HG03039 (cell line): ENCODE measurements around the gene ARHGAP8.

Experiments used
- ATAC-seq: cut with Tn5 transposase; IDR thresholded peaks from one replicate; pipeline ENCODE4 v1.9.1; 2021; ENCODE audit warnings: mild to moderate bottlenecking, moderate library complexity; ENCODE audit not compliant: unreplicated experiment

ARHGAP8 gene

GRCh38 chr22:44823806-44824205 is 71.4 kb downstream of the ARHGAP8 start:
- no peak for ATAC-seq

- ATAC-seq = no peak
Measured at GRCh38 chr22:44824271-44824670, 71.9 kb downstream of the ARHGAP8 start.

GRCh38 chr22:44825310-44826150 is 73.2 kb downstream of the ARHGAP8 start:
- ATAC-seq = no peak

DNA sequence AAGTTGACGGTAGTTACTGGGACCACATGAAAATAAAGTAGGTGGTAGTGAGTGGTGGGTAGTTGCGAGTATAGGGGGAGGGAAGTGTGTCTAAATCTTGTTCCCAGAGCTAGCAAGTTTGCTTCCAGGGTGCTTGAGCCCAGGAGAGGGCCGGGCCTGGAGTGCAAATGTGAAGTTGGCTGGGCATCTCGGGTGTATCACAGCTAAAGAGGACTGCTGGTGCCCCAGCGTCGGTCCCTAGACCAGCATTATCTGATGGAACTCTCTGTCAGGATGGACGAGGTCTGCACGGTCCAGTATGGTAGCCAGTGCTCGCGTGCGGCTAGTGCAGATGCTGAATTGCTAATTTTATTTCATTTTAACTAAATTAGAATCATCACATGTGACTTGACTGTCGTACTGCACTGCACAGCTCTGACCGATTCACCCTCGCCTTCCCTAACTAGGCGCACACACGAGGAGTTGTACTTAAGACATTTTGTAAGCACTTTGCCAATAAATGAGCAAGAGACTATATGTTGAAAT is 75.4 kb downstream of the ARHGAP8 start:
- no peak for ATAC-seq

DNA sequence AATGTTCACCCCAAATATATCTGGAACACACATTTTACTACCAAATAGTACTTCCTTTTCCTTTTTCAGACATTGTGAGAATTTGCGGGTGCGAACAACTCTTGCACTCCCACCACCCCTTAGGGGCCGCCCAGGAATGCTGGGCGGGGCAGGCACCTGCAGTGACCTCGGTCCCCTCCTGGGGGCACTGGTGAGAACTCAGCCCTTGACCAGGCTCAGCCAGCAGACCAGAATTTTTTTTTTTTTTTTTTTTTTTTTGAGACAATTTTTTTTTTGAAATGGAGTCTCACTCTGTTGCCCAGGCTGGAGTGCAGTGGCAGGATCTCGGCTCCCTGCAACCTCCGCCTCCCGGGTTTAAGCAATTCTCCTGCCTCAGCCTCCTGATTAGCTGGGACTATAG is 75.8 kb downstream of the ARHGAP8 start:
- ATAC-seq = no peak

GRCh38 chr22:44831885-44832284 is 79.5 kb downstream of the ARHGAP8 start:
- ATAC-seq = no peak

DNA sequence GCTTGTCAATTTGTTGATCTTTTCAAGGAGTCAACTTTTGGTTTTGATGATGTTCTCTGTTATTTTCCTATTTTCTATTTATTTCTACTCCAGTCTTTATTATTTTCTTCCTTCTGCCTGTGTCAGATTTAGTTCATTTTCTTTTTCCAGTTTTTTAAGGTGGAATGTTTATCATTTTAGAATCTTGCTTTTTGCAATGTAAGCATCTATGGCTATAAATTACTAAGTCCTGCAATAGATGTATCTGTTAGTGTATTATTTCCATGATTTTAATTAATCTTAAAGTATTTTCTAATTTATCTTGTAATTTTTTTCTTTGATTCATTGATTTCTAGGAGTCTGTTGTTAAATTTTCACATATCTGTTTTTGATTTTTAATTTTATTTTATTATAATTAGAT is 81.7 kb downstream of the ARHGAP8 start:
- ATAC-seq = no peak

GRCh38 chr22:44837481-44837880 is 85.1 kb downstream of the ARHGAP8 start:
- ATAC-seq = no peak

DNA sequence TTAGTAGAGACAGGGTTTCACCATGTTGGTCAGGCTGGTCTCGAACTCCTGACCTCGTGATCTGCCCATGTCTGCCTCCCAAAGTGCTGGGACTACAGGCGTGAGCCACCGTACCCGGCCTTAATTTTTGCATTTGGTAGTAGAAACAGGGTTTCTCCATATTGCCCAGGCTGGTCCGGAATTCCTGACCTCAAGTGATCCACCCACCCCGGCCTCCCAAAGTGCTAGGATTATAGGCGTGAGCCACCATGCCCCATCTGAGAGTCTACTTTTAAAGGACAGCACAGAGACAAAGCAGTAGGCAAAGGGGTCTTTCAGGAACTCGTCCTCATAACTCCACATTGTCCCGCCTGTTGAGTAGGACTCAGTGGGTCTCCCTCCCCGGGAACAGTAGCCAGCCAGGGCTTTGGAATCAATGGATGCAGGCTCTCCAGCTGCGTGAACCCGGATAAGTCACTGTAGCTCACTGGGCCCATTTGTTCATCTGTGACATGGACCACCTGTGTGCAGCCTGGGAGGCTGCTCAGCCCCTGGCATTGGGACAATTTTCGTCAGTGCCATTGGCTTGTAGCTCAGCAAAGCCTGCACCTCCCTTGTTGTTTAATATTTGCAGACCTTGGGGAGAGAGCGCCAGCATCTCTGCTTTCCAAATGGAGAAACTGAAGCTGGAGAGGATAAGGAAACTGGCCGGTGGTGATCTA is 86.1 kb downstream of the ARHGAP8 start:
- ATAC-seq = no peak

DNA sequence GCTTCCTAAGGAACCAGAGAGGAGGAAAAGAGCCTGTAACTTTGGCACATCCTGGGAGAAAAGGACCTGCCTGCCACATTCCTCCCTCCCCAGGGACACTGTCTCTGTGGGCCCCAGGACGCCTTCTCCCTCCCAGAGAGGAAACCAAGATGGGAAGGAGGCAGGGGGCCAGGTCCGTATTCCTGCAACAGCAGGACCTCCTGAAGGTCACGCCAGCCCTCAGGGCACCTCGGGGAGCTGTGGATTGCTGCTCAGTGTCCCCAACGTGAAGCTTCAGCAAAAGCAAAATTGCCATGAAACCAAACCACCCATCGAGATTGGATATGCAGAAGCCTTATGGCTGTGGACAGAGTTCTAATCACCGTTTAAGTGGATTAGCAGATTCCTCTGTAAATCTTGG is 86.7 kb downstream of the ARHGAP8 start:
- ATAC-seq = no peak

- ATAC-seq = no peak
Measured at GRCh38 chr22:44839721-44840120, 87.3 kb downstream of the ARHGAP8 start.

- ATAC-seq = no peak
Measured at GRCh38 chr22:44840611-44841322, 88.4 kb downstream of the ARHGAP8 start.

- no peak for ATAC-seq
Measured at GRCh38 chr22:44842417-44842816, 90.0 kb downstream of the ARHGAP8 start.

GRCh38 chr22:44845191-44845590 is 92.8 kb downstream of the ARHGAP8 start:
- ATAC-seq = no peak

DNA sequence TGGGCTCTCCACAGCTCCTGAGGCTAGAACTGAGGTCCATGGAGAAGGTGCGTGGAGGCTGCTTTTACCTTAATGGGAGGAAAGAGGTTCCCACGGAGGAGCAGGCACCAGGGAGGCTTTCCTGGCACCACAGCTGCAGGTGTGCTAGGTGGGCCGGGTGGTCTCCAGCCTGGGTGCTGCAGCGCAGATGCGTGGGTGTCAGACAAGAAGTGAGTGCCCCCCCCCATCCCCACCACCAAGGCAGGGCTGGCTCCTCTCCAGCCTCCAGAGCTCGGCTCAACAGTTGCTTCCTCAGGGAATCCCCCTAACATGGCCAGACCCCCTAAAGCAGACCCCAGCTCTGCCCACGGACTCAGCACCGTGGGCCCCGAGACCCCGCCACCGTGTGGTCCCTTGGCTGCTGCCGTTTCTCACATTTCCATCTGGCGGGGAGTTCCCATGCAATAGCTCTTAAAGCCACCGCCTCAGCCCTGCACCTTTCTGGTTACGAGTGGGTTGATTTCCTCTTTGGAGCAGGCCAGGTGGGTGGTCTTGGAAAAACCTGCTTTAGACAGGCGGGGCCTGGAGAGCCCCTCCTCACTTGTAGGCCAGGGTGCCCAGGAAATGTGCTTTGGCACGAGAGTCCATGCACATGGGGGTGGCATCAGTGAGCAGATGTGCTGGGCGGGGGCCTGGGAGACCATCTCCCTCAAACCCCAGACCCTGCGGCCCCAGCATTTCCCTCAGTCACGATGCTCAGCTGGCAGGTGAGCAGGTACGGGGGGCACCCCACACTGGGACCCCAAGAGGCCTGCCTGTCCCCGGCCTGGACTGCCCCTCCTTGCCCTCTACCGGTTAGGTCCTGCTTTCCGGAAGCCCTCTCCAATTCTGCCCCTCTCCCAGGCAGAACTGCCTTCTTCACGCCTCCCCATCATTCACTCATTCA is 93.7 kb downstream of the ARHGAP8 start:
- ATAC-seq = no peak

GRCh38 chr22:44846726-44847275 is 94.4 kb downstream of the ARHGAP8 start:
- ATAC-seq = no peak

GRCh38 chr22:44847380-44847779 is 95.0 kb downstream of the ARHGAP8 start:
- no peak for ATAC-seq

GRCh38 chr22:44847892-44848291 is 95.5 kb downstream of the ARHGAP8 start:
- ATAC-seq = no peak

DNA sequence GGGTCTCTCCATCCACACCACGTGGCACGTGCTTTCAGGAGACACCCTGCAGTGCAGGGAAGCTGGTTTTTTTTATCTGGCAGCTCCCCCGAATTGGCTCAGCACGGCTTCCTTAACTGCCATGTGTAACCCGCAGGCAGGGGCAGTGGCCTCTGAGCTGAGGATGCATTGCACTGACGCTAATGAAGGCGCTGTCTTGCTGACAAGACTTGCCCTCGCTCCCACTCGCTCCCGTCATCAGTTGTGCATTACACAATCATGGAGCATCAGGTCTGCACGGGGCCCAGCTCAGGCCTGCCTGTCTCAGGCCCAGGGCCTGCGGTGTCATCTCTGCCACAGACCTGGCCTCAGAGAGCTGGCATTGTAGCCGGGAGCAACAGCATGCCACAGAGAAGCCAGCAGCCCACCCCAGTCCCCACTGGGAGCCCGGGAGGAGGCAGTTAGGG is 95.9 kb downstream of the ARHGAP8 start:
- no peak for ATAC-seq
